Suprapubic skin (tissue), 4 donors: Measurements from ENCODE around the gene CRLF2.

ENCODE experiments used
- POLR2A ChIP-seq, 2 donors: fragments of 450-650 bp; IDR thresholded peaks; one replicate each; pipeline ENCODE4 v1.6.1; 2017; ENCODE audit warnings: antibody characterized with exemption in 2 of 2, mild to moderate bottlenecking in 2 of 2, moderate library complexity in 2 of 2
- POLR2AphosphoS5 ChIP-seq, 3 donors: sonication (generic); formaldehyde crosslinking; IDR thresholded peaks; one replicate each; pipeline ENCODE4 v1.6.1; 2017; ENCODE audit warnings: antibody characterized with exemption in 3 of 3
- TF ChIP-seq, protein P1 (sequence below), 2 donors: fragments of 200-600 bp in 1 of 2; fragments of 450-650 bp in 1 of 2; sonication (generic) in 1 of 2; IDR thresholded peaks; one replicate each; pipeline ENCODE4 v1.5.1; 2016 to 2019; ENCODE audit warnings: antibody characterized with exemption in 2 of 2, mild to moderate bottlenecking in 1 of 2, moderate library complexity in 1 of 2

GRCh38 chrX:1239681-1240142, 27.3 kb upstream of the CRLF2 start:
- TF ChIP-seq, protein P1, sequence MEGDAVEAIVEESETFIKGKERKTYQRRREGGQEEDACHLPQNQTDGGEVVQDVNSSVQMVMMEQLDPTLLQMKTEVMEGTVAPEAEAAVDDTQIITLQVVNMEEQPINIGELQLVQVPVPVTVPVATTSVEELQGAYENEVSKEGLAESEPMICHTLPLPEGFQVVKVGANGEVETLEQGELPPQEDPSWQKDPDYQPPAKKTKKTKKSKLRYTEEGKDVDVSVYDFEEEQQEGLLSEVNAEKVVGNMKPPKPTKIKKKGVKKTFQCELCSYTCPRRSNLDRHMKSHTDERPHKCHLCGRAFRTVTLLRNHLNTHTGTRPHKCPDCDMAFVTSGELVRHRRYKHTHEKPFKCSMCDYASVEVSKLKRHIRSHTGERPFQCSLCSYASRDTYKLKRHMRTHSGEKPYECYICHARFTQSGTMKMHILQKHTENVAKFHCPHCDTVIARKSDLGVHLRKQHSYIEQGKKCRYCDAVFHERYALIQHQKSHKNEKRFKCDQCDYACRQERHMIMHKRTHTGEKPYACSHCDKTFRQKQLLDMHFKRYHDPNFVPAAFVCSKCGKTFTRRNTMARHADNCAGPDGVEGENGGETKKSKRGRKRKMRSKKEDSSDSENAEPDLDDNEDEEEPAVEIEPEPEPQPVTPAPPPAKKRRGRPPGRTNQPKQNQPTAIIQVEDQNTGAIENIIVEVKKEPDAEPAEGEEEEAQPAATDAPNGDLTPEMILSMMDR (IDR thresholded peaks at IDR 0.05), result no peak
- TF ChIP-seq POLR2A (IDR thresholded peaks at IDR 0.05) (no peak), POLR2AphosphoS5 (IDR thresholded peaks at IDR 0.05) (no peak)
